ENCODE results near the gene METTL22.

METTL22 gene

GRCh38 chr16:8696880-8697279 lies 75.4 kb downstream of the METTL22 start:
- no peak for DNase-seq

- no peak for DNase-seq
Observed at GRCh38 chr16:8697965-8698364, 76.5 kb downstream of the METTL22 start.

Measured in fibroblast of skin of back (primary cell).